Osteocyte (in vitro differentiated cells): Measurements from ENCODE around the gene VAC14. TPM values are rescaled to one million over a fixed set of nuclear protein-coding genes. Genes with fewer than 3 reads are reported as not detected.

ENCODE experiments used
- DNase-seq: peaks from one replicate; pipeline ENCODE4 v3.0.0; 2021; ENCODE audit warnings: mixed read lengths; ENCODE audit not compliant: unreplicated experiment; ENCODE audit errors: extremely low spot score
- H3K27ac Mint-ChIP-seq: one replicate; pipeline ENCODE4 v1.8.0; 2021; ENCODE audit warnings: mild to moderate bottlenecking, mixed read lengths; ENCODE audit not compliant: unreplicated experiment
- H3K27me3 Mint-ChIP-seq: one replicate; pipeline ENCODE4 v1.8.0; 2021; ENCODE audit warnings: mixed read lengths; ENCODE audit not compliant: unreplicated experiment
- H3K36me3 Mint-ChIP-seq: one replicate; pipeline ENCODE4 v1.8.0; 2021; ENCODE audit warnings: mixed read lengths; ENCODE audit not compliant: unreplicated experiment
- H3K4me1 Mint-ChIP-seq: one replicate; pipeline ENCODE4 v1.8.0; 2021; ENCODE audit warnings: mixed read lengths; ENCODE audit not compliant: unreplicated experiment
- H3K4me3 Mint-ChIP-seq: one replicate; pipeline ENCODE4 v1.8.0; 2021; ENCODE audit warnings: mild to moderate bottlenecking, moderate library complexity, mixed read lengths; ENCODE audit not compliant: unreplicated experiment
- H3K9me3 Mint-ChIP-seq: one replicate; pipeline ENCODE4 v1.8.0; 2021; ENCODE audit warnings: mixed read lengths; ENCODE audit not compliant: unreplicated experiment
- total RNA-seq: library from RNA; stranded (reverse); gene quantifications from 2 replicates; pipeline ENCODE4 v1.2.1, GENCODE V29; 2021
- TF ChIP-seq, protein P1 (sequence below): fragments of 200-600 bp; sonication (generic); IDR thresholded peaks from 2 replicates; pipeline ENCODE4 v1.5.0; 2021; ENCODE audit warnings: antibody characterized with exemption, mild to moderate bottlenecking, moderate library complexity

The VAC14 gene
- total RNA-seq, 1 donor from 2014 or later, result 44.5 TPM

GRCh38 chr16:70653809-70654771, 146.9 kb downstream of the VAC14 start:
- peak overlapping the region; percentile 61 for H3K27ac Mint-ChIP-seq
- peak overlapping the region; percentile 52 for H3K4me3 Mint-ChIP-seq

DNA sequence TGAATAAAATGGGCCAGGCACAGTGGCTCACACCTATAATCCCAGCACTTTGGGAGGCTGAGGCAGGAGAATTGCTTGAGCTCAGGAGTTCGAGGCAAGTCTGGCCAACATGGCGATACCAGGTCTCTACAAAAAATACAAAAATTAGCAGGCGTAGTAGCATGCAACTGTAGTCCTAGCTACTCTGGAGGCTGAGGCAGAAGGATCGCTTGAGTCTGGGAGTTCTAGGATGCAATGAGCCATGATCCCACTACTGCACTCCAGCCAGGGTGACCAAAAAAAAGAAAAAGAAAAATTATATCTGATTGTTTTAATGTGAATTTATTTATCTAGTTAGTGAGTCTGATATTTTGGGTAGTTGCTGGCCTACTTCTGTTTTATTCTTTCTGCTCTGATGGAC, 147.6 kb downstream of the VAC14 start:
- no peaks in the 10 kb centered on the region for H3K27me3 Mint-ChIP-seq
- no peak for DNase-seq
- no peaks in the 10 kb centered on the region for H3K9me3 Mint-ChIP-seq
- peaks cover 48% of the 10 kb centered on the region for H3K4me1 Mint-ChIP-seq
- no peak overlapping the region for H3K4me3 Mint-ChIP-seq
- TF ChIP-seq, protein P1, sequence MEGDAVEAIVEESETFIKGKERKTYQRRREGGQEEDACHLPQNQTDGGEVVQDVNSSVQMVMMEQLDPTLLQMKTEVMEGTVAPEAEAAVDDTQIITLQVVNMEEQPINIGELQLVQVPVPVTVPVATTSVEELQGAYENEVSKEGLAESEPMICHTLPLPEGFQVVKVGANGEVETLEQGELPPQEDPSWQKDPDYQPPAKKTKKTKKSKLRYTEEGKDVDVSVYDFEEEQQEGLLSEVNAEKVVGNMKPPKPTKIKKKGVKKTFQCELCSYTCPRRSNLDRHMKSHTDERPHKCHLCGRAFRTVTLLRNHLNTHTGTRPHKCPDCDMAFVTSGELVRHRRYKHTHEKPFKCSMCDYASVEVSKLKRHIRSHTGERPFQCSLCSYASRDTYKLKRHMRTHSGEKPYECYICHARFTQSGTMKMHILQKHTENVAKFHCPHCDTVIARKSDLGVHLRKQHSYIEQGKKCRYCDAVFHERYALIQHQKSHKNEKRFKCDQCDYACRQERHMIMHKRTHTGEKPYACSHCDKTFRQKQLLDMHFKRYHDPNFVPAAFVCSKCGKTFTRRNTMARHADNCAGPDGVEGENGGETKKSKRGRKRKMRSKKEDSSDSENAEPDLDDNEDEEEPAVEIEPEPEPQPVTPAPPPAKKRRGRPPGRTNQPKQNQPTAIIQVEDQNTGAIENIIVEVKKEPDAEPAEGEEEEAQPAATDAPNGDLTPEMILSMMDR, result no peak
- peak overlapping the region; percentile 61 for H3K27ac Mint-ChIP-seq
- no peaks in the 10 kb centered on the region for H3K36me3 Mint-ChIP-seq

More at GRCh38 chr16:70653809-70654771, 146.9 kb downstream of the VAC14 start:
- DNase-seq, result peak; percentile 95
- Mint-ChIP-seq H3K27me3 (no peaks in the 10 kb centered on the region), H3K4me1 (peaks cover 41% of the 10 kb centered on the region), H3K36me3 (no peaks in the 10 kb centered on the region), H3K9me3 (no peaks in the 10 kb centered on the region)
- TF ChIP-seq, protein P1, result peak; percentile 89

- no peaks in the 10 kb centered on the region for H3K27me3 Mint-ChIP-seq
- TF ChIP-seq, protein P1, result no peak
- H3K4me3 Mint-ChIP-seq, result no peak overlapping the region
- peak overlapping the region; percentile 65 for H3K27ac Mint-ChIP-seq
- DNase-seq, result no peak
- H3K36me3 Mint-ChIP-seq, result no peaks in the 10 kb centered on the region
- no peaks in the 10 kb centered on the region for H3K9me3 Mint-ChIP-seq
- peaks cover 59% of the 10 kb centered on the region for H3K4me1 Mint-ChIP-seq
Observed at GRCh38 chr16:70652322-70652721, 148.6 kb downstream of the VAC14 start.

- Mint-ChIP-seq H3K27me3 (no peaks in the 10 kb centered on the region), H3K36me3 (no peaks in the 10 kb centered on the region), H3K9me3 (no peaks in the 10 kb centered on the region), H3K27ac (peak overlapping the region; percentile 17), H3K4me1 (peaks cover 66% of the 10 kb centered on the region), H3K4me3 (no peak overlapping the region)
- TF ChIP-seq, protein P1, result no peak
- no peak for DNase-seq
Observed at GRCh38 chr16:70651524-70651923, 149.4 kb downstream of the VAC14 start.

DNA sequence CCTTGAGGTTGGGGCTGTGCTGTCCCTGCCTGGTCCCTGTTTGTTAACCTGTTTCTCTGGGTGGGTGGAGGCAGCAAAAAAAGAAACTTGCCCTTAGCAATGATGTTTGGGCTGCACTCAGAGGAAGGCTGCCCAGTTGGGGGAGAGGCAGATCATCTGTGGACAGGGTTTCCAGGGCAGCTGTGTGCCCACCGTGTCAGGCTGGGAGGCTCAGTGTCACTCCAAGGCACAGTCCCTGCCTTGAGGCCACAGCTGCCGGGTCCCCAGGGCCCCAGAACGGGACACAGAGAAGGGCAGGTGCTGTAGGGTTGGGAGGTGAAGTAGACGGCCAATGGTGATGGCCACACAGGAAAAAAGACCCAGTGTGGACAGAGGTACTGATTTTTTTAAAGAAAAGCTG, 150.7 kb downstream of the VAC14 start:
- H3K4me3 Mint-ChIP-seq, result no peak overlapping the region
- H3K4me1 Mint-ChIP-seq, result peaks cover 68% of the 10 kb centered on the region
- no peaks in the 10 kb centered on the region for H3K9me3 Mint-ChIP-seq
- no peaks in the 10 kb centered on the region for H3K27me3 Mint-ChIP-seq
- TF ChIP-seq, protein P1, result no peak
- no peak for DNase-seq
- peak overlapping the region; percentile 23 for H3K27ac Mint-ChIP-seq
- H3K36me3 Mint-ChIP-seq, result no peaks in the 10 kb centered on the region
